Measurements from ENCODE around the gene ARID4A. TPM values are rescaled to one million over a fixed set of nuclear protein-coding genes. Genes with fewer than 3 reads are reported as not detected.

Gene ARID4A
- total RNA-seq, 2 donors from 2014 or later: 10.4 to 38.0 TPM

DNA sequence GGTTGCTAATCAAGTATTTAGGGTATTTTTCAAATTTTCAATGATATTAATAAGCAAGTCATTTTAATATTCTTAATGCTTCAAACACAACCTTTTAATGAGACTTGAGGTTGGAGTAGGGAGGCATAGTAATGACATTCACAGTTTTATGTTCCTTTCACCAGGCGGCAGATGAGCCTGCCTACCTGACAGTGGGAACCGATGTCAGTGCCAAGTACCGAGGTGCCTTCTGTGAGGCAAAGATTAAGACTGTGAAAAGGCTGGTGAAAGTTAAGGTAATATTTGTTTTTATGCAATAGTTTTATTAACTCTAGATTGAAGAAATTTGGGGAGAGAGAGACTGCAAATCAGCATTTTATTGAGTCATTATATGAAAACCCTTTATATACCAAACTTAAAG, 3.1 kb downstream of the ARID4A start:
- no peak for DNase-seq (ENCODE audit: low spot score)
- Histone ChIP-seq H3K36me3 (no peaks in the 10 kb centered on the region), H3K4me1 (ENCODE audit: control insufficient read depth in 1 of 2, low read depth in 2 of 2) (peaks cover 5 to 13% of the 10 kb centered on the region in 2 donors), H3K27me3 (replicated peaks; ENCODE audit: insufficient read depth) (no peaks in the 10 kb centered on the region), H3K9me3 (no peaks in the 10 kb centered on the region), H3K27ac (no peak overlapping the region), H3K4me3 (no peak overlapping the region)
- TF ChIP-seq, protein P1, sequence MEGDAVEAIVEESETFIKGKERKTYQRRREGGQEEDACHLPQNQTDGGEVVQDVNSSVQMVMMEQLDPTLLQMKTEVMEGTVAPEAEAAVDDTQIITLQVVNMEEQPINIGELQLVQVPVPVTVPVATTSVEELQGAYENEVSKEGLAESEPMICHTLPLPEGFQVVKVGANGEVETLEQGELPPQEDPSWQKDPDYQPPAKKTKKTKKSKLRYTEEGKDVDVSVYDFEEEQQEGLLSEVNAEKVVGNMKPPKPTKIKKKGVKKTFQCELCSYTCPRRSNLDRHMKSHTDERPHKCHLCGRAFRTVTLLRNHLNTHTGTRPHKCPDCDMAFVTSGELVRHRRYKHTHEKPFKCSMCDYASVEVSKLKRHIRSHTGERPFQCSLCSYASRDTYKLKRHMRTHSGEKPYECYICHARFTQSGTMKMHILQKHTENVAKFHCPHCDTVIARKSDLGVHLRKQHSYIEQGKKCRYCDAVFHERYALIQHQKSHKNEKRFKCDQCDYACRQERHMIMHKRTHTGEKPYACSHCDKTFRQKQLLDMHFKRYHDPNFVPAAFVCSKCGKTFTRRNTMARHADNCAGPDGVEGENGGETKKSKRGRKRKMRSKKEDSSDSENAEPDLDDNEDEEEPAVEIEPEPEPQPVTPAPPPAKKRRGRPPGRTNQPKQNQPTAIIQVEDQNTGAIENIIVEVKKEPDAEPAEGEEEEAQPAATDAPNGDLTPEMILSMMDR (IDR thresholded peaks at IDR 0.05): no peak
- ATAC-seq (ENCODE audit: insufficient number of reproducible peaks, low FRiP score, low read depth): no peak

DNA sequence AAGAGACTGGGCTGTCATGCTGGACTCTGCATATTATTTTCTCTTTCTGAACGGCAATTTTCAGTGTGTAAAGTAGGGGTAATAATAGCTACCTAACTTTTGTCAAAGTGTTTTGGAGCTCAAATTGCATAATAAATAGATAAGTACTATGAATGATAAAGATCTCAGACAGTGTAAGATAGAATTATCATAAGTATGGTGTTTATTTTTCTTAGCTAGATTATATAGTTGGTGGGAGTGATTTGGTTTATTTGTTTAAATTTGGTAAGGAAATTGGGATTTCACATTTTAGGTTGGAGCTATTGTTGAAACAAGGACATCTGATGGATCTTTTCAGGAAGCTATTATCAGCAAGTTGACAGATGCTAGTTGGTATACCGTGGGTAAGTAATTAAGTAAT, 7.4 kb downstream of the ARID4A start:
- Histone ChIP-seq H3K27ac (no peak overlapping the region), H3K4me1 (ENCODE audit: control insufficient read depth in 1 of 2, low read depth in 2 of 2) (peaks cover under 1 to 3% of the 10 kb centered on the region in 2 donors), H3K27me3 (replicated peaks; ENCODE audit: insufficient read depth) (no peaks in the 10 kb centered on the region), H3K4me3 (no peak overlapping the region), H3K9me3 (no peaks in the 10 kb centered on the region), H3K36me3 (peaks cover 4% of the 10 kb centered on the region)
- ATAC-seq (ENCODE audit: insufficient number of reproducible peaks, low FRiP score, low read depth): no peak
- TF ChIP-seq, protein P1 (IDR thresholded peaks at IDR 0.05): no peak
- no peak for DNase-seq (ENCODE audit: low spot score)

DNA sequence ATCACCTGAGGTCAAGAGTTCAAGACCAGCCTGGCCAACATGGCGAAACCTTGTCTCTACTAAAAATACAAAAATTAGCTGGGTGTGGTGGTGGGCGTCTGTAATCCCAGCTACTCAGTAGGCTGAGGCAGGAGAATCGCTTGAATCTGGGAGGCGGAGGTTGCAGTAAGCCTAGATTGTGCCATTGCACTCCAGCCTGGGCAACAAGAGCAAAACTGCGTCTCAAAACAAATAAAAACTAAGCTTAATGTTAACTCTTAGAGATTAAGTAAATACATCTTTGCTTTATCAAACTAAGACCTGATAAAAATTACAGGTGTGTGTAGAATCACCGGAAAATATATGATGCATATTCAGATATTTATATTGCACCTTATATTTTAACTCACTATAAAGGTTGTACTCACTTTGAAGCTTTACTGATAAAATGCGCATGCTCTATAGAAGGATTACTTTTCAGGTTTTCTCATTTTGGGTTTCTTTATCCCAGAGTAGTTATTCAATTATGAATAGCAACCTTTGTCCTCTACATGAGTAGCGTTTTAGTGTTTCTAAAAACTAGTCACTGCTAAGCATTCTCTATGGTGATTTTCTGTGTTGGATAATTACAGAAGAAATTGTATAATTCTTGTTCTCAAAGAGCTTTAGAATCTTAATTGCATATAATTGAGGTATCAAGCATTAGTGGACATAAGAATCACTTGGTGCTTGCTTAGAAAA, 9.4 kb downstream of the ARID4A start:
- DNase-seq (ENCODE audit: low spot score) (no peak), ATAC-seq (ENCODE audit: insufficient number of reproducible peaks, low FRiP score, low read depth) (no peak)
- no peak overlapping the region for H3K4me3 ChIP-seq
- no peaks in the 10 kb centered on the region for H3K27me3 ChIP-seq (replicated peaks; ENCODE audit: insufficient read depth)
- no peaks in the 10 kb centered on the region for H3K9me3 ChIP-seq
- TF ChIP-seq, protein P1 (IDR thresholded peaks at IDR 0.05): no peak
- peaks cover 10% of the 10 kb centered on the region for H3K36me3 ChIP-seq
- H3K27ac ChIP-seq: no peak overlapping the region
- no peaks in the 10 kb centered on the region for H3K4me1 ChIP-seq (ENCODE audit: control insufficient read depth in 1 of 2, low read depth in 2 of 2)

DNA sequence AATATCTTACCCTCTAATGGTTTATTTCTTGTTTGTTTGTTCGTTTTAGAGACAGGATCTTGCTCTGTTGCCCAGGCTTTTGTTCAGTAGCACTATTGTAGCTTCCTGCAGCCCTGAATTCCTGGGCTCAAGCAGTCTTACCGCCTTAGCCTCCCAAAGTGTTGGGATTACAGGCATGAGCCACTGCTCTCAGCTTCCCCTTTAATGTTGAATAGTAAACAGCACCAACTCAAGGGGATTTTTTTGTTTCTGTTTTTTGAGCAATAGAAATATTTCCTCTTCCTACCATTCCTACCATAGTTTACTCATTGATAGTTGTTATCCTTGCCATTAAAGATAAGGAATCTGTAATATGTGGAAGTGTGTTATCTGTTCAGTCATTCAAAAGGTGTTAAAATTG, 10.7 kb downstream of the ARID4A start:
- H3K4me3 ChIP-seq: no peak overlapping the region
- H3K27me3 ChIP-seq (replicated peaks; ENCODE audit: insufficient read depth): no peaks in the 10 kb centered on the region
- no peak for DNase-seq (ENCODE audit: low spot score)
- H3K4me1 ChIP-seq (ENCODE audit: control insufficient read depth in 1 of 2, low read depth in 2 of 2): no peaks in the 10 kb centered on the region
- H3K9me3 ChIP-seq: no peaks in the 10 kb centered on the region
- no peak overlapping the region for H3K27ac ChIP-seq
- peaks cover 10% of the 10 kb centered on the region for H3K36me3 ChIP-seq
- ATAC-seq (ENCODE audit: insufficient number of reproducible peaks, low FRiP score, low read depth): no peak
- TF ChIP-seq, protein P1 (IDR thresholded peaks at IDR 0.05): no peak

DNA sequence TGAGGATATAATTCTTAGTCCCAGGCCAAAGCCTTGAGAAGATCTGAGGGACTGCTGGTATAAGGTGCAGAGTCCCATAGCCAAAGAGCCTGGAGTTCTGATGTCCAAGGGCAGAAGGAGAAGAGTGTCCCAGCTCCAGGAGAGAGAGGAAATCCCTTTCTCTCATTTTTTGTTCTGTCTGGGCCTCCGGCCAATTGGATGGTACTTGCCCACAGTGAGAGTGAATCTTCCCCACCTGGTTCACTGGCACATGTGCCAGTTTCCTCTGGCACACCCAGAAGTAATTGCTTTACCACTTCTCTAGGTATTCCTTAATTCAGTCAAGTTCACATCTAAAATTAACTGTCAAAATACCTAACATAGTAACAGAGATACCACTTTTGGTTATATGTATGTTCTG, 15.3 kb downstream of the ARID4A start:
- ATAC-seq (ENCODE audit: insufficient number of reproducible peaks, low FRiP score, low read depth): no peak
- Histone ChIP-seq H3K27me3 (replicated peaks; ENCODE audit: insufficient read depth) (no peaks in the 10 kb centered on the region), H3K9me3 (no peaks in the 10 kb centered on the region), H3K4me1 (ENCODE audit: control insufficient read depth in 1 of 2, low read depth in 2 of 2) (no peaks in the 10 kb centered on the region), H3K4me3 (no peak overlapping the region), H3K36me3 (peaks cover 6% of the 10 kb centered on the region), H3K27ac (no peak overlapping the region)
- DNase-seq (ENCODE audit: low spot score): no peak
- TF ChIP-seq, protein P1 (IDR thresholded peaks at IDR 0.05): no peak

Measured in thoracic aorta (tissue), 2 donors.